Endodermal cell (in vitro differentiated cells): ENCODE measurements around the gene MUC6. TPM values are rescaled to one million over a fixed set of nuclear protein-coding genes. Genes with fewer than 3 reads are reported as not detected.
"Not testable (repeated sequence)": the region's sequence is repeated elsewhere in the genome, so short reads cannot be mapped to it uniquely, and the experiment has no call there.

Source experiments
- DNase-seq: peaks from one replicate; pipeline ENCODE4 v3.0.0-alpha.2; 2017
- H3K27ac ChIP-seq: 2 replicates; pipeline ENCODE4 v1.5.1; 2013; ENCODE audit warnings: mild to moderate bottlenecking, low read depth, low read length, moderate library complexity
- H3K27me3 ChIP-seq: 2 replicates; pipeline ENCODE4 v1.6.1; 2013; ENCODE audit warnings: mild to moderate bottlenecking, low read length, moderate library complexity; ENCODE audit not compliant: insufficient read depth, control insufficient read depth, poor library complexity, severe bottlenecking
- H3K36me3 ChIP-seq: 2 replicates; pipeline ENCODE4 v1.7.0; 2013; ENCODE audit warnings: mild to moderate bottlenecking, low read length, moderate library complexity; ENCODE audit not compliant: control insufficient read depth, insufficient read depth
- H3K4me1 ChIP-seq: one replicate; pipeline ENCODE4 v1.7.0; 2013; ENCODE audit warnings: low read length; ENCODE audit not compliant: control insufficient read depth, insufficient read depth
- H3K4me3 ChIP-seq: 2 replicates; pipeline ENCODE4 v1.5.1; 2013; ENCODE audit warnings: mild to moderate bottlenecking, low read length, moderate library complexity
- H3K9ac ChIP-seq: 2 replicates; pipeline ENCODE4 v1.6.1; 2013; ENCODE audit warnings: mild to moderate bottlenecking, low read length, moderate library complexity; ENCODE audit not compliant: poor library complexity, severe bottlenecking; ENCODE audit errors: extremely low read depth
- H3K9me3 ChIP-seq: 2 replicates; pipeline ENCODE4 v1.6.1; 2013; ENCODE audit warnings: mild to moderate bottlenecking, low read length, moderate library complexity; ENCODE audit not compliant: control insufficient read depth
- H3K27ac Mint-ChIP-seq: 2 replicates; pipeline ENCODE4 v1.8.0; 2020; ENCODE audit warnings: mixed read lengths
- H3K27me3 Mint-ChIP-seq: 2 replicates; pipeline ENCODE4 v1.8.0; 2021; ENCODE audit warnings: mild to moderate bottlenecking, mixed read lengths; ENCODE audit not compliant: insufficient read depth
- H3K36me3 Mint-ChIP-seq: 2 replicates; pipeline ENCODE4 v1.8.0; 2020; ENCODE audit warnings: low read depth, mixed read lengths
- H3K4me1 Mint-ChIP-seq: 2 replicates; pipeline ENCODE4 v1.8.0; 2020; ENCODE audit warnings: mixed read lengths
- H3K4me3 Mint-ChIP-seq: 2 replicates; pipeline ENCODE4 v1.8.0; 2020; ENCODE audit warnings: mild to moderate bottlenecking, moderate library complexity, mixed read lengths
- H3K9me3 Mint-ChIP-seq: 2 replicates; pipeline ENCODE4 v1.8.0; 2020; ENCODE audit warnings: mild to moderate bottlenecking, mixed read lengths
- WGBS, 2 experiments: methylation state at CpG; one replicate each; pipeline versions ENCODE4 v1.1.5 to v1.1.7; 2013; ENCODE audit warnings: missing lambda C conversion rate in 2 of 2, mixed read lengths in 1 of 2; ENCODE audit not compliant: insufficient coverage in 1 of 2, insufficient read length in 1 of 2; 5-methylcytosine and 5-hydroxymethylcytosine counted together
- total RNA-seq, 2 donors: library from RNA; stranded (reverse); fragmentation: NEBNext Ultra II Directional in 1 of 2; extraction: Animal tissue kit (Norgen Biotek cat#: 25700) in 1 of 2; gene quantifications; 2 replicates in 1 of 2; 3 replicates in 1 of 2; pipeline ENCODE4 v1.2.1, GENCODE V29; 2021
- TF ChIP-seq, protein P1 (sequence below): fragments of 200-600 bp; sonication (generic); conservative IDR thresholded peaks from 2 replicates; pipeline ENCODE4 v1.5.0; 2021; ENCODE audit warnings: antibody characterized with exemption, mild to moderate bottlenecking

The MUC6 gene
- total RNA-seq, 2 donors from 2014 or later: 0.26 to 0.40 TPM

DNA sequence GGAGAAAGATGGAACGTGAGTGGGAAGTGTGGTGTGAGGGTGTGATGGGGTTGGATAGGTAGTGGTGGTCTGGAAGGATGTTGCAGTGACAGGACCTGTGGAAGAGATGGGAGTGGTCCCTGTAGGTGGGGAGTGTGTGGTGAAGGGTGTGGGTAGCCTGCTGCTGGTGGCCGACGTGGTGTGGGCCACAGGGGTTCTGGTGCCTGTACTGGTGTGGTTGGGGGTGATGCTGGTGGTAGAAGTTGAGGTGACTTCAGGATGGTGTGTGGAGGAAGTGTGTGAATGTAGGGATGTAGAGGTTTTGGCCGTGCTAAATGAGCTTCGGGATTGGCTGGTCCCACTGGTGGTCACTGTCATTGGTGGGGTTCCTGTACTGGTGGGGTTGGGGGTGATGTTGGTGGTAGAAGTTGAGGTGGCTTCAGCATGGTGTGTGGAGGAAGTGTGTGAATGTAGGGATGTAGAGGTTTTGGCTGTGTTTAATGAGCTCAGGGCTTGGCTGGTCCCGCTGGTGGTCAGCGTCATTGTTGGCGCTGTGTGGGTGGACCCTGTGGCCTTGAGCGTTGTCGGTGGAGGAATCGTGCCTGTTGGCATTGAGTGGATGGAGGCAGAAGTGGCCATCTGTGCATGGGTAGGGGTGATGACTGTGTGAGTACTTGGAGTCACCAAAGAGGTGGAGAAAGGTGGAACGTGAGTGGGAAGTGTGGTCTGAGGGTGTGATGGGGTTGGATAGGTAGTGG, 19.1 kb downstream of the MUC6 start:
- H3K4me3 Mint-ChIP-seq: no peak overlapping the region
- peaks cover 14% of the 10 kb centered on the region for H3K36me3 Mint-ChIP-seq
- H3K27me3 Mint-ChIP-seq: no peaks in the 10 kb centered on the region
- H3K4me1 Mint-ChIP-seq: no peaks in the 10 kb centered on the region
- no peak for DNase-seq
- Histone ChIP-seq H3K36me3 (no peaks in the 10 kb centered on the region), H3K27ac (no peak overlapping the region), H3K4me1 (no peaks in the 10 kb centered on the region), H3K9ac (no peak overlapping the region), H3K27me3 (no peaks in the 10 kb centered on the region), H3K9me3 (no peaks in the 10 kb centered on the region), H3K4me3 (no peak overlapping the region)
- 88 to 90% methylated on average over 12 of the region's 12 CpGs for WGBS, 2 experiments
- H3K9me3 Mint-ChIP-seq: peaks cover 15% of the 10 kb centered on the region
- TF ChIP-seq, protein P1, sequence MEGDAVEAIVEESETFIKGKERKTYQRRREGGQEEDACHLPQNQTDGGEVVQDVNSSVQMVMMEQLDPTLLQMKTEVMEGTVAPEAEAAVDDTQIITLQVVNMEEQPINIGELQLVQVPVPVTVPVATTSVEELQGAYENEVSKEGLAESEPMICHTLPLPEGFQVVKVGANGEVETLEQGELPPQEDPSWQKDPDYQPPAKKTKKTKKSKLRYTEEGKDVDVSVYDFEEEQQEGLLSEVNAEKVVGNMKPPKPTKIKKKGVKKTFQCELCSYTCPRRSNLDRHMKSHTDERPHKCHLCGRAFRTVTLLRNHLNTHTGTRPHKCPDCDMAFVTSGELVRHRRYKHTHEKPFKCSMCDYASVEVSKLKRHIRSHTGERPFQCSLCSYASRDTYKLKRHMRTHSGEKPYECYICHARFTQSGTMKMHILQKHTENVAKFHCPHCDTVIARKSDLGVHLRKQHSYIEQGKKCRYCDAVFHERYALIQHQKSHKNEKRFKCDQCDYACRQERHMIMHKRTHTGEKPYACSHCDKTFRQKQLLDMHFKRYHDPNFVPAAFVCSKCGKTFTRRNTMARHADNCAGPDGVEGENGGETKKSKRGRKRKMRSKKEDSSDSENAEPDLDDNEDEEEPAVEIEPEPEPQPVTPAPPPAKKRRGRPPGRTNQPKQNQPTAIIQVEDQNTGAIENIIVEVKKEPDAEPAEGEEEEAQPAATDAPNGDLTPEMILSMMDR: no peak
- no peak overlapping the region for H3K27ac Mint-ChIP-seq

DNA sequence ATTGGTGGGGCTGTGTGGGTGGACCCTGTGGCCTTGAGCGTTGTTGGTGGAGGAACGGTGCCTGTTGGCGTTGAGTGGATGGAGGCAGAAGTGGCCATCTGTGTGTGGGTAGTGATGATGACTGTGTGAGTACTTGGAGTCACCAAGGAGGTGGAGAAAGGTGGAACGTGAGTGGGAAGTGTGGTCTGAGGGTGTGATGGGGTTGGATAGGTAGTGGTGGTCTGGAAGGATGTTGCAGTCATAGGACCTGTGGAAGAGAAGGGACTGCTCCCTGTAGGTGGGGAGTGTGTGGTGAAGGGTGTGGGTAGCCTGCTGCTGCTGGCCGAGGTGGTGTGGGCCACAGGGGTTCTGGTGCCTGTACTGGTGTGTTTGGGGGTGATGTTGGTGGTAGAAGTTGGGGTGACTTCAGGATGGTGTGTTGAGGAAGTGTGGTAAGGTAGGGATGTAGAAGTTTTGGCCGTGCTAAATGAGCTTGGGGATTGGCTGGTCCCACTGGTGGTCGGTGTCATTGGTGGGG, 19.9 kb downstream of the MUC6 start:
- not testable (repeated sequence) for H3K4me3 ChIP-seq, H3K4me1 Mint-ChIP-seq, H3K27me3 ChIP-seq, H3K4me3 Mint-ChIP-seq, H3K27me3 Mint-ChIP-seq, H3K36me3 ChIP-seq, DNase-seq, H3K4me1 ChIP-seq, H3K9me3 ChIP-seq, H3K27ac ChIP-seq, H3K27ac Mint-ChIP-seq, H3K9ac ChIP-seq
- peaks cover 15% of the 10 kb centered on the region for H3K9me3 Mint-ChIP-seq
- H3K36me3 Mint-ChIP-seq: peaks cover 18% of the 10 kb centered on the region
- WGBS, 2 experiments: 65 to 74% methylated on average over 7 of the region's 7 CpGs

DNA sequence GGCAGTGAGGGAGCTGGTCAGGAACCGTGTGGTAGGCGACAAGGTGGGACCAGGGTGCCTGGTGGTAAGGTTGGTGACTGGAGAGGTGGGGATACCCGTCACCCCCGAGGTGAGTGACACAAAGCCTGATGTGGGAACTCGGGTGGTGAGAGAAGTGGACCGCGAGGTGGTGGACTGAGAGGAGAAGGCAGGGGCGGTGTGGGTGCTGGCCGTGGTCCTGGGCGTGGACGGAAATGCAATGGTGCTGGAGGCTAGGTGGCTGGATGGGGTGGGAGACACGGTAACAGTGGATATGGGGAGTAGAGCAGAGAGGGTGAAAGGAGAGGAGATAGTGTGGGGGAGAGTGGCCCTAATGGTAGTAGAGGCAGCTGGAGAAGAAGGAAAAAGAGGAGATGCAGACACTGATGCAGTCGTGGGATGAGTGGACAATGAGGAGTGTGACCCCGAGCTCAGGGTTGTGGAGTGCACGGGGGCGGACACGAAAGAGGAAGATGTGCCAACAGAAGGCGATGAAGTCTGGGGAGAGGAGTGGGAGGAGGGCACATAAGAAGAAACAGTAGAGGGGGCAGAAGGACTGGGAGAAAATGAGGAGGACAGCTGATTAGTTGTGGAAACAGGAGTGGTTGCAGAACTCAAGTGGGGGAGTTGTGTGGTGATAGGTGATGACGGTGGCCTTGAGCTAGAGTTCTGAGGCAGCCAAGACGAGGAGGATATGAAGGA, 20.5 kb downstream of the MUC6 start:
- peaks cover 22% of the 10 kb centered on the region for H3K36me3 Mint-ChIP-seq
- no peaks in the 10 kb centered on the region for H3K4me1 Mint-ChIP-seq
- WGBS, 2 experiments: 94 to 96% methylated on average over 17 to 20 of the region's 20 CpGs
- TF ChIP-seq, protein P1: no peak
- no peak overlapping the region for H3K9ac ChIP-seq
- no peak overlapping the region for H3K4me3 Mint-ChIP-seq
- H3K27ac Mint-ChIP-seq: no peak overlapping the region
- H3K9me3 Mint-ChIP-seq: peaks cover 15% of the 10 kb centered on the region
- no peak overlapping the region for H3K4me3 ChIP-seq
- no peaks in the 10 kb centered on the region for H3K27me3 Mint-ChIP-seq
- H3K4me1 ChIP-seq: no peaks in the 10 kb centered on the region
- no peak overlapping the region for H3K27ac ChIP-seq
- H3K9me3 ChIP-seq: no peaks in the 10 kb centered on the region
- no peaks in the 10 kb centered on the region for H3K36me3 ChIP-seq
- H3K27me3 ChIP-seq: no peaks in the 10 kb centered on the region
- DNase-seq: no peak
